Right atrium auricular region (tissue), 2 donors: Measurements from ENCODE around the gene PLCB4. TPM values are rescaled to one million over a fixed set of nuclear protein-coding genes. Genes with fewer than 3 reads are reported as not detected.

ENCODE experiments used
- DNase-seq: peaks from one replicate; pipeline ENCODE4 v3.0.0-alpha.2; 2019; ENCODE audit warnings: low spot score
- H3K27ac ChIP-seq, 2 donors: fragments of 200-600 bp; sonication (generic); 1 replicate in 1 of 2; 2 replicates in 1 of 2; pipeline ENCODE4 v1.5.1; 2016 to 2019
- H3K27me3 ChIP-seq, 2 donors: fragments of 200-600 bp; sonication (generic); one replicate each; pipeline versions ENCODE4 v1.5.1 to v1.6.0; 2017 to 2019
- H3K36me3 ChIP-seq: fragments of 200-600 bp; sonication (generic); one replicate; pipeline ENCODE4 v1.5.1; 2016
- H3K4me1 ChIP-seq, 2 donors: fragments of 200-600 bp; sonication (generic); one replicate each; pipeline versions ENCODE4 v1.5.1 to v1.6.0; 2017 to 2019
- H3K4me3 ChIP-seq, 2 donors: fragments of 200-600 bp; sonication (generic); 1 replicate in 1 of 2; 2 replicates in 1 of 2; pipeline ENCODE4 v1.5.1; 2017 to 2019; ENCODE audit warnings: mild to moderate bottlenecking in 1 of 2, moderate library complexity in 1 of 2
- H3K9me3 ChIP-seq, 2 donors: fragments of 200-600 bp; sonication (generic); one replicate each; pipeline ENCODE4 v1.5.1; 2019
- CTCF ChIP-seq, 2 donors: fragments of 200-600 bp; sonication (generic); IDR thresholded peaks; one replicate each; pipeline ENCODE4 v1.5.1; 2019; ENCODE audit warnings: antibody characterized with exemption in 2 of 2
- total RNA-seq, 2 donors: library from RNA; depleted of rRNA; stranded (reverse); fragments of >200 nt; gene quantifications; one replicate each; pipeline ENCODE4 v1.1.0, GENCODE V29; 2016

PLCB4 gene
- total RNA-seq, 2 donors from 2014 or later = 14.3 to 32.4 TPM

GRCh38 chr20:9478771-9479170 is 409.9 kb downstream of the PLCB4 start:
- H3K9me3 ChIP-seq = no peaks in the 10 kb centered on the region
- DNase-seq = no peak
- no peaks in the 10 kb centered on the region for H3K4me1 ChIP-seq
- no peaks in the 10 kb centered on the region for H3K27me3 ChIP-seq
- H3K27ac ChIP-seq = no peak overlapping the region
- no peak overlapping the region for H3K4me3 ChIP-seq
- peaks cover 9% of the 10 kb centered on the region for H3K36me3 ChIP-seq
- TF ChIP-seq CTCF (IDR thresholded peaks at IDR 0.05) = no peak

DNA sequence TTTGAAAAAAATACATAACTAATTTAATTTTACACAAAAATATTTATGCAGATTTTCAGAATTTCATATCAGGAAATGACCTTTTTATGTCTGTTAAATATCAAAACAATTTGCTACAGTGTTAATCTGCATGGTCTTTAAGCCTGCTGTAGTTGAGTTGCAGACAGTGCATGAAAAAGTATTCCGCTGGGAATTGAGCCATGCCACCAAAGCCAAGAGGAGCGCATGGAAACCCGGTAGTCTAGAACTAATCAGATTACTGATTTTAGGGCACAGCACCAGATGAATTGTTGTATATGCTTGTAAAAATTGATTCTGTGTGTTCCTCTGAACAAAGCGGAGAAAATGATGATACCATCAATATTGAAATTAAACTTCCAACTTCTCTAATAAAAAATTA is 411.2 kb downstream of the PLCB4 start:
- DNase-seq = no peak
- no peak for TF ChIP-seq CTCF (IDR thresholded peaks at IDR 0.05)
- Histone ChIP-seq H3K4me3 (no peak overlapping the region), H3K9me3 (no peaks in the 10 kb centered on the region), H3K36me3 (peaks cover 9% of the 10 kb centered on the region), H3K27ac (no peak overlapping the region), H3K4me1 (no peaks in the 10 kb centered on the region), H3K27me3 (no peaks in the 10 kb centered on the region)

GRCh38 chr20:9482180-9482579 is 413.3 kb downstream of the PLCB4 start:
- DNase-seq = no peak
- no peak for TF ChIP-seq CTCF (IDR thresholded peaks at IDR 0.05)
- no peaks in the 10 kb centered on the region for H3K27me3 ChIP-seq
- H3K9me3 ChIP-seq = no peaks in the 10 kb centered on the region
- H3K27ac ChIP-seq = no peak overlapping the region
- H3K36me3 ChIP-seq = no peaks in the 10 kb centered on the region
- no peak overlapping the region for H3K4me3 ChIP-seq
- no peaks in the 10 kb centered on the region for H3K4me1 ChIP-seq

- Histone ChIP-seq H3K27ac (no peak overlapping the region), H3K4me1 (no peaks in the 10 kb centered on the region), H3K27me3 (no peaks in the 10 kb centered on the region), H3K9me3 (no peaks in the 10 kb centered on the region), H3K36me3 (no peaks in the 10 kb centered on the region), H3K4me3 (no peak overlapping the region)
- no peak for DNase-seq
- TF ChIP-seq CTCF (IDR thresholded peaks at IDR 0.05) = no peak
Measured at GRCh38 chr20:9483131-9483530, 414.2 kb downstream of the PLCB4 start.

DNA sequence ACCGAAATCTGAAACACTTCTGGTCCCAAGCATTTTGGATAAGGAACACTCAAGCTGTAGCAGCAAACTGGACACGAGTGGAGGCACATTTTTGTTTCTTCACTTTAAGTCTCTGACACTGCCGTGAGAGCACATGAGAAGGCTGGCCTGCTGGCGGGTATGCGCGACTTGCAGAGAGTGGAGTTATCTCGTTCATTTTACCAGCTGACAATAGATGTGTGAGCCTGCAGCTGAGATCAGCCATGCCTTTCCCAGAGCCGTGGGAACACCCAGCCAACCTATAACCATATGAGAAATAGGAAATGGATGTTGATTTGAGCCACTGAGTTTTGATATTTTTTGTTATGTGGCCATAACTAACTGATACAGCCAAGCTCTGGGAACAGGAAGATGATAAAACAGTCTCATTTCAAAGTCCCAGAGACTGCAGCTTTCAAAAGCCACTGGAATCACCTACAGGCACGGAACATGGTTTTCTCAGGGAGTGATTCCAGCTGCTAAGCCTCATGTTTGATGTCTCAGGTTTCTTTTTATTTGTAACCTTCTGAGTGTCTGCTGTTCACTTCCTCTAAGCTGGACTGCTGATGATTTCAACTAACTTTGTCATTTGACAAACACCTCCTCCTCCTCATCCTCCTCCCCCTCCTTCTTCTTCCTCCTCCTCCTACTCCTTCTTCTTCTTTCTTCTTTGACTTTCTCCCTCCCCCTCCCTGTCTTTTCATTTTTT is 416.9 kb downstream of the PLCB4 start:
- no peaks in the 10 kb centered on the region for H3K4me1 ChIP-seq
- no peaks in the 10 kb centered on the region for H3K9me3 ChIP-seq
- H3K27me3 ChIP-seq = no peaks in the 10 kb centered on the region
- TF ChIP-seq CTCF (IDR thresholded peaks at IDR 0.05) = no peak
- no peak overlapping the region for H3K4me3 ChIP-seq
- no peaks in the 10 kb centered on the region for H3K36me3 ChIP-seq
- DNase-seq = no peak
- no peak overlapping the region for H3K27ac ChIP-seq

DNA sequence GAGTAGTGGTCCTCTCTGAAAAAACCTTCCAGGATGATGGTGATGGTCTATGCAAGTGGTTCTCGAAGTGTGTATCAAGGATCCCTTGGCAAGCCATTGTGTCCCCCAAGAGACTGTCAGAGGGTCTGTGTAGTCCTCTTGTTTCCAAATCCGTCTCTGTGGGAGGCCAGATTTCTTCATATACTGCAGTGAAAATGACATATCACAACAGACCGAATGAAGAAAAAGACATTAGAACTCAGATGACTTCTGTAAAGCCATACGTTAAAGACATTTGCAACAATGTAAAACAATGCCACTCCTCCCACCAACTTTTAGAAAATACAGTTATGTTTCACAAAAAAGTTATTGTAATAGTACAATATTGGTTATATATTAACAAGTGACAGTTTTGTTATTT is 418.3 kb downstream of the PLCB4 start:
- TF ChIP-seq CTCF (IDR thresholded peaks at IDR 0.05) = no peak

More for the DNA sequence above, 418.3 kb downstream of the PLCB4 start:
- Histone ChIP-seq H3K4me3 (no peak overlapping the region), H3K9me3 (no peaks in the 10 kb centered on the region), H3K4me1 (no peaks in the 10 kb centered on the region), H3K27ac (no peak overlapping the region), H3K36me3 (no peaks in the 10 kb centered on the region), H3K27me3 (no peaks in the 10 kb centered on the region)
- DNase-seq = no peak
